ENCODE measurements around the gene CEP112.
"Not testable (repeated sequence)": the region's sequence is repeated elsewhere in the genome, so short reads cannot be mapped to it uniquely, and the experiment has no call there.

Gene CEP112

GRCh38 chr17:65813306-65813705, 378.6 kb downstream of the CEP112 start:
- no peak for DNase-seq

DNA sequence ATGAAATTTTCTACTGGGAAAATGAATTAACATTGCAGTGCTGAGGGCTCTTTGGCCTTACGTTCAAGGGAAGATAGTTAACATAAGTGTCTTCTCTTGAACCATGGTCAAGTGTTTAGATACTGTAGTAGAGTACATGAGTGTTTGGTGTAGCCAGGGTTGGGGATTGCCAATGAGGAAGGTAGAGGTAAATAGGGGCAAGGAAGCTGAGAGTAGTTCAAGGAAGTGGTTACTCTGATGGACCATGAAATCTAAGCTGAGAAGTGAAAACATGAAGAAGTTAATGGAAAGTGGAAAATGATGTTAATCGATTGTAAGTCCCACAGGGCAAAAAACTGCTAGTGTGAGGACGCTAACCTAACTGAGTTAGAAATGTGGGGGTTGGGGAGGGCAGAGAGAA, 380.9 kb downstream of the CEP112 start:
- DNase-seq = no peak

- DNase-seq = no peak
These were observed 382.6 kb downstream of the CEP112 start for GRCh38 chr17:65809366-65809765.

DNA sequence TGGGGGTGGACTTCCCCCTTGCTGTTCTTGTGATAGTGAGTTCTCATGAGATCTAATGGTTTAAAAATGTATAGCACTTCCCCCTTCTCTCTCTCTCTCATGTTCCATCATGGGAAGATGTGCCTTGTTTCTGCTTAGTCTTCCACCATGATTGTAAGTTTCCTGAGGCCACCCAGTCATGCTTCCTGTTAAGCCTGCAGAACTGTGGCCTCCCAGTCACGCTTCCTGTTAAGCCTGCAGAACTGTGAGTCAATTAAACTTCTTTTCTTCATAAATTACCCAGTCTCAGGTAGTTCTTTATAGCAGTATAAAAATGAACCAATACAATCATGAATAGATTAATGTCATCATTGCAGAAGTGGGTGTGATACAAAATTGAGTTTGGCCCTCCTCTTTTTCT, 383.4 kb downstream of the CEP112 start:
- DNase-seq = not testable (repeated sequence)

- no peak for DNase-seq
These were observed 384.6 kb downstream of the CEP112 start for GRCh38 chr17:65807361-65807760.

- DNase-seq = no peak
These were observed 390.4 kb downstream of the CEP112 start for GRCh38 chr17:65801513-65801912.

- DNase-seq = no peak
These were observed 391.3 kb downstream of the CEP112 start for GRCh38 chr17:65800655-65801054.

- DNase-seq = no peak
These were observed 392.1 kb downstream of the CEP112 start for GRCh38 chr17:65799869-65800268.

- no peak for DNase-seq
These were observed 392.5 kb downstream of the CEP112 start for GRCh38 chr17:65799454-65799853.

- DNase-seq = peak in 1 of 2 experiments; percentile 13
These were observed 394.1 kb downstream of the CEP112 start for GRCh38 chr17:65797809-65798208.

GRCh38 chr17:65797101-65797500, 394.8 kb downstream of the CEP112 start:
- no peak for DNase-seq

- peak; percentile 2 to 27 for DNase-seq
These were observed 397.4 kb downstream of the CEP112 start for GRCh38 chr17:65794572-65794971.

GRCh38 chr17:65790241-65790640, 401.7 kb downstream of the CEP112 start:
- no peak for DNase-seq

DNA sequence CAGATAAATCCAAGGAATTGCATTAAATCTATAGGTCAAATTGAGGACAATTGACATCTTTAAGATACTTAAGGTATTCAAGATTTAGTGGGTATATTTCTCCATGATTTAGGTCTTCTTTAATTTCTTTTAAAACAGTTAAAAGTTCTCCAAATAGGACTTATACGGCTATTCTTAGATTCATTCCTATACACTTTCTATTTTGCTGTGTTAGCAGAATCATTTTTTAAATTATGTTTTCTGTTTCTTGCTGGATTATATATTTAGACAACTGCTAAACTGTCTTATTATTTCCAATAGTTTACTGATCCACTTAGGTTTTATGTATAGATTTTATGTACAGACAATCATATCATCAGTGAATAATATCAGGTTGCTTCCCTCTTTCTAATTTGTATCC, 404.4 kb downstream of the CEP112 start:
- no peak for DNase-seq

DNA sequence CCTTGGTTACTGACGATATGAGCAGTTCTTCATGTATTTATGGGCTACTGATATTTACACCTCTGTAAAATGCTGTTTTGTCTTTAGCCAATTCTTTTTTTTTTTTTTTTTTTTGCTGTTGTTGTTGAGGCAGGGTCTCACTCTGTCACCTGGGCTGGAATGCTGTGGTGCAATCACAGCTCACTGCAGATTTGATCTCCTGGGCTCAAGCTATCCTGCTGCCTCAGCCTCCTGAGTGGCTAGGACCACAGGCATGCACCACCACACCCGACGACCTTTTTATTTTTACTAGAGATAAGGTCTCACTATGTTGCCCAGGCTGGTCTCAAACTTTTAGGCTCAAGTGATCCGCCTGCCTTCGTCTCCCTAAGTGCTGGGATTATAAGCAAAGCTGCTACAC, 405.5 kb downstream of the CEP112 start:
- no peak for DNase-seq

DNA sequence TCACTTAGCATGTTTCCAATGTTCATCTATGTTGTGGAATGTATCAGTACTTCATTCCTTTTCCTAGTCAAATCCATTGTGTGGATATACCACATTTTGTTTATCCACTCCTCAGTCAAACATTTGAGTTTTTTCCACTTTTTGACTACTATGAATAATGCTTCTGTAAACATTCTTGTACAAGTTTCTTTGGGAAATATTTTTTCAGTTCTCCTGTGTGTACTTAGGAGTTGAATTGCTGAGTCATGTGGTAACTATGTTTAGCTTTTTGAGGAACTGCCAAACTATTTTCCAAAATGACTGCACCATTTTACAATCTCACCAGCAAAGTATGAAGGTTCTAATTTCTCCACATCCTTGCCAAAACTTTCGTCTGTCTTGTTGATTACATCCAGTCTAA, 406.8 kb downstream of the CEP112 start:
- no peak for DNase-seq

GRCh38 chr17:65783845-65784334, 408.0 kb downstream of the CEP112 start:
- DNase-seq = no peak

DNA sequence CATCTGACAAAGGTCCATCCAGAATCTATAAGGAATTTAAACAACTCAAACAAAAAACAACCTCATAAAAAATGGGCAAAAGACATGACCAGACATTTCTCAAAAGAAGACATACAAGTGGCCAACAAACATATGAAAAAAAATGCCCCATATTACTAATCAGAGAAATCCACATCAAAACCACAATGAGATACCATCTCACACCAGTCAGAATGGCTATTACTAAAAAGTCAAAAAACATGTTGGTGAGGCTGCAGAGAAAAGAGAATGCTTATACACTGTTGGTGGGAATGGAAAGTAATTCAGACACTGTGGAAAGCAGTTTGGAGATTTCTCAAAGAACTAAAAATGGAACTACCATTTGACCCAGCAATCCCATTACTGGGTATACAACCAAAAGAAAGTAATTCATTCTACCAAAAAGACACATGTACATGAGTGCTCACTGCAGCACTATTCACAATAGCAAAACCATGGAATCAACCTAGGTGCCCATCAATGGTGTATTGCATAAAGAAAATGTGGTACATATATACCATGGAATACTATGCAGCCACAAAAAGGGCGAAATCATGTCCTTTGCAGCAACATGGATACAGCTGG, 409.7 kb downstream of the CEP112 start:
- DNase-seq = not testable (repeated sequence)

DNA sequence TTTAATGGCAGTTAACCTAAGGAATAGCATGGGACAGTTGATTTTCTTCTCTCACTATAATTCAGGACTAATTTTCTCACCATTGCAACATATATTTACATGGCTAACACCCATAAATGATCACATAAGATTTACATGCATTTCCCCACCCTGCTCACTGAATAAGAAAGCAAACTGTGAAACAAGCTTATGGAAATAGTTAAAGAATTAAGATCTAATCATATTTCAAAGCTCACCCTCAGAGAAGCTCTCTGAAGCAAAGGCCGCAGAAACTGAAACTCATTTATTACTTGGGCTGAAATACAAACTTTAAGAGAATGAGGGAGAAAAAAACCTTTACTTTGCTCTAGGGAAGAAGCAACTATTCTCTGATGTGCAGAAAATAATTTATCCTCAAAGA, 411.8 kb downstream of the CEP112 start:
- DNase-seq = no peak

DNA sequence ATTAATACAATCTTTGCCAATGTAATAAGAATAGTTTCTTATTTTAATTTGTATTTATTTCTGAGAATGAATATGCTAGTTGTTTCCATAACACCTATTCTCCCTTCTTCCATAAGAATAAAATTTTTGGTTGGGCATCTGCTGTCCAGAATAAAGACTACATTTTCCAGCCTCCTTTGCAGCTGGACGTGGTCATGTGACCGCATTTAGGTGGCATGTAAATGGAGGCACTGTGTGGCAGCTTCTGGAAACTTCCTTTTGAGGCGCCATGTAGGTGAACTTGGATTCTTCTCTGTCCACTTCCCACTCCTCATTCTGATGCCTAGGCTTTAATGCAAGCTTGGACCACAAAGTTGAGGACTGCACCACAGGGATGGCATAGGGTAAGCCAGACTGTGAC, 415.0 kb downstream of the CEP112 start:
- DNase-seq = no peak

DNA sequence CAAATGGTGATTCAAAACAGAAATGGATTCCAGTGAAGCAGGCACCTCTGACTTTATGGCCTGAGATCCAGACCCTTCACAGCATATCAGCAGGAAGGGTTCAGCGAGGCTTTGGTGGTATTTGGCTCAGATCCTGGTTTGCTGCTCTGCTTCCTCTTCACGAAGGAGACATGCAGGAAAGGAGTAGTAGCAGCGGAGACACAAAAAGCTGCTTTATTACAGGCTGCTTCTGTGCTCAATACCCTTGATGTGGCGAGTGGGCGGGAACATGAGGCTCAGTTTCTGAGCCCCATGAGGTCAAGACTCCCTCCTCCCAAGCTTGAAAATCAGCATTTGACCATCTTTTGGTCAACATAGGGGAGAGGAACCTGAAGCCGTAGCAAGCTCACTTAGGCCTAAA, 417.1 kb downstream of the CEP112 start:
- DNase-seq = no peak

GRCh38 chr17:65772989-65773388, 418.9 kb downstream of the CEP112 start:
- no peak for DNase-seq

- DNase-seq = no peak
These were observed 420.2 kb downstream of the CEP112 start for GRCh38 chr17:65771704-65772103.

DNA sequence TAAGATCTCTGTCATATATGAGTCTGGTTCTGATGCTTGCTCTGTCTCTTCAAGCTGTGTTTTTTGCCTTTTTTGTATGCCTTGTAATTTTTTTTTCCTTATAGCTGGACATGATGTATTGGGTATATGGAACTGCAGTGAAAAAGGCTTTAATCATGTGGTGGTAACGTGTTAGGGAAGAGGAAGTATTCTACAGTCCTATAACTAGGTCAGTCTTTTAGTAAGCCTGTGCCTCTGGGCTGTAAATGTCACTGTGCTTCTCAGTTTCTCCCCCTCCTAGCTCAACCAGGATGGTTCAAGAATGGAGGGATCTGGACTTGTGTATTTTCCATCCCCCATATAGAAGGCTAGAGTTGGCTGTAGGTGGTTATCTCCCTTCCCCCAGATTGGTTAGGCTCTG, 428.1 kb downstream of the CEP112 start:
- no peak for DNase-seq

GRCh38 chr17:65762973-65763372, 429.0 kb downstream of the CEP112 start:
- DNase-seq = no peak

Measured in NCI-H526 (cell line).